Prostate gland (tissue), 2 donors: ENCODE results near the gene ZNF19. TPM values are rescaled to one million over a fixed set of nuclear protein-coding genes. Genes with fewer than 3 reads are reported as not detected.

Experiments
- DNase-seq: peaks from one replicate; pipeline ENCODE4 v3.0.0-alpha.2; 2019; ENCODE audit warnings: low spot score
- H3K27ac ChIP-seq, 2 donors: fragments of 200-600 bp; sonication (generic); 2 replicates each; pipeline ENCODE4 v1.5.1; 2017 to 2019
- H3K27me3 ChIP-seq: fragments of 200-600 bp; sonication (generic); replicated peaks from 2 replicates; pipeline ENCODE4 v1.5.1; 2019; ENCODE audit not compliant: insufficient read depth
- H3K36me3 ChIP-seq, 2 donors: fragments of 200-600 bp; sonication (generic); 1 replicate in 1 of 2; 2 replicates in 1 of 2; pipeline versions ENCODE4 v1.5.1 to v1.8.1; 2017 to 2019
- H3K4me1 ChIP-seq: fragments of 200-600 bp; sonication (generic); replicated peaks from 2 replicates; pipeline ENCODE4 v1.5.1; 2019
- H3K4me3 ChIP-seq, 2 donors: fragments of 200-600 bp; sonication (generic); 2 replicates each; pipeline ENCODE4 v1.5.1; 2017 to 2019
- H3K9me3 ChIP-seq: fragments of 200-600 bp; sonication (generic); 2 replicates; pipeline ENCODE4 v1.5.1; 2017
- POLR2A ChIP-seq: fragments of 450-650 bp; IDR thresholded peaks from one replicate; pipeline ENCODE4 v1.6.1; 2016; ENCODE audit warnings: antibody characterized with exemption, mild to moderate bottlenecking
- POLR2AphosphoS5 ChIP-seq: sonication (generic); formaldehyde crosslinking; IDR thresholded peaks from one replicate; pipeline ENCODE4 v1.6.1; 2017; ENCODE audit warnings: antibody characterized with exemption
- WGBS: methylation state at CpG from one replicate; pipeline ENCODE4 v1.1.5; 2018; 5-methylcytosine and 5-hydroxymethylcytosine counted together
- intact Hi-C: fragments of 100-400 bp; cut with DNase I; formaldehyde crosslinking; loops from one replicate; pipeline ENCODE4 v1.14.2; 2022
- total RNA-seq, 2 donors: library from RNA; depleted of rRNA; stranded (reverse); fragments of >200 nt; gene quantifications; one replicate each; pipeline ENCODE4 v1.1.0, GENCODE V29; 2016
- TF ChIP-seq, protein P1 (sequence below), 4 experiments: fragments of 200-600 bp in 2 of 4; fragments of 450-650 bp in 2 of 4; sonication (generic) in 2 of 4; IDR thresholded peaks; 1 replicate in 3 of 4; 2 replicates in 1 of 4; pipeline ENCODE4 v1.5.1; 2016 to 2019; ENCODE audit warnings: antibody characterized with exemption in 4 of 4, mild to moderate bottlenecking in 2 of 4, moderate library complexity in 2 of 4

The ZNF19 gene
- total RNA-seq, 2 donors from 2014 or later: 5.3 to 11.5 TPM

DNA sequence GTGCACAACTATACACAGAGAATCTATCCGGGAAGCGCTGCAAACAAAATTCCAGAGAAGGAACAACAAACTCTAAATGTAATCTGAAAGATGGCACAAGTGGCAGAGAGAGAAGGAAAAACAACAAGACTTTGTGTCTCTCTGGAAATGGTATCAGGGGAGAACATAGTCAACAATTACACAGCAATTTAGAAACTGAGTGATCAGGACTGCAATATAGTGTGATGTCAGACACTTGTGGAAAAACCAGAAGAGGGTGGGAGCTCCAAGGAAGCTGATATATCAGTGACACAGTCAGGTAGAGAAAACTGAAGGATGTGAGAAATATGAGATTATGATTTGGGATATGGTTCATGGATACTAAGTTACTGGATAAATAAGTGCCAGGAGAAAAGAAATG is 8.2 kb downstream of the ZNF19 start:
- no peak overlapping the region for H3K4me3 ChIP-seq
- H3K27ac ChIP-seq: no peak overlapping the region
- WGBS: 98% methylated on average over 2 of the region's 2 CpGs
- TF ChIP-seq POLR2A (no peak), POLR2AphosphoS5 (no peak)
- TF ChIP-seq, protein P1, sequence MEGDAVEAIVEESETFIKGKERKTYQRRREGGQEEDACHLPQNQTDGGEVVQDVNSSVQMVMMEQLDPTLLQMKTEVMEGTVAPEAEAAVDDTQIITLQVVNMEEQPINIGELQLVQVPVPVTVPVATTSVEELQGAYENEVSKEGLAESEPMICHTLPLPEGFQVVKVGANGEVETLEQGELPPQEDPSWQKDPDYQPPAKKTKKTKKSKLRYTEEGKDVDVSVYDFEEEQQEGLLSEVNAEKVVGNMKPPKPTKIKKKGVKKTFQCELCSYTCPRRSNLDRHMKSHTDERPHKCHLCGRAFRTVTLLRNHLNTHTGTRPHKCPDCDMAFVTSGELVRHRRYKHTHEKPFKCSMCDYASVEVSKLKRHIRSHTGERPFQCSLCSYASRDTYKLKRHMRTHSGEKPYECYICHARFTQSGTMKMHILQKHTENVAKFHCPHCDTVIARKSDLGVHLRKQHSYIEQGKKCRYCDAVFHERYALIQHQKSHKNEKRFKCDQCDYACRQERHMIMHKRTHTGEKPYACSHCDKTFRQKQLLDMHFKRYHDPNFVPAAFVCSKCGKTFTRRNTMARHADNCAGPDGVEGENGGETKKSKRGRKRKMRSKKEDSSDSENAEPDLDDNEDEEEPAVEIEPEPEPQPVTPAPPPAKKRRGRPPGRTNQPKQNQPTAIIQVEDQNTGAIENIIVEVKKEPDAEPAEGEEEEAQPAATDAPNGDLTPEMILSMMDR (IDR thresholded peaks at IDR 0.05): no peak
- no peaks in the 10 kb centered on the region for H3K4me1 ChIP-seq
- H3K36me3 ChIP-seq: no peaks in the 10 kb centered on the region
- H3K9me3 ChIP-seq: no peaks in the 10 kb centered on the region
- no peak for DNase-seq
- intact Hi-C loops: no loop called here
- no peaks in the 10 kb centered on the region for H3K27me3 ChIP-seq

DNA sequence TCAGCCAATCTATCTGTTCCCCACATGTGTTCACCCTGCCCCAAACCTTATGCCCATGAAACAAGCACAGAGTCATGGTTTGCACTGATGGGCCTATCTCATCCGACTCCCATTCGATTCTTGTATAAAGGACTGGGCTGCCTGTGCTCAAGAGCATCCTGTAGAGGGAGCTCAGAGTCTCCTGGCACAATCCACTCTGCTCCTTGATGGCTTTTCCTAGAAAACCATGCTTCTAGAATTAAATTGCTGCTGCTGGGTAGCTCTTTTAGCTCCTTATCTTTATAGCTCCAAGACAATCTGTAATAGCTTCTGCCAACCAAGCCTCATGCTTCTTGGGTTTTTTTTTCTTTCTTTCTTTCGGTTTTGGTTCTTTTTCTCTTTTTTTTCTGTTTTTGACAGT is 9.7 kb downstream of the ZNF19 start:
- Histone ChIP-seq H3K27me3 (no peaks in the 10 kb centered on the region), H3K36me3 (no peaks in the 10 kb centered on the region), H3K4me1 (no peaks in the 10 kb centered on the region), H3K9me3 (no peaks in the 10 kb centered on the region), H3K27ac (no peak overlapping the region), H3K4me3 (no peak overlapping the region)
- TF ChIP-seq POLR2A (no peak), POLR2AphosphoS5 (no peak)
- TF ChIP-seq, protein P1 (IDR thresholded peaks at IDR 0.05): no peak
- intact Hi-C loops: no loop called here
- 70% methylated on average over 3 of the region's 3 CpGs for WGBS
- DNase-seq: no peak

DNA sequence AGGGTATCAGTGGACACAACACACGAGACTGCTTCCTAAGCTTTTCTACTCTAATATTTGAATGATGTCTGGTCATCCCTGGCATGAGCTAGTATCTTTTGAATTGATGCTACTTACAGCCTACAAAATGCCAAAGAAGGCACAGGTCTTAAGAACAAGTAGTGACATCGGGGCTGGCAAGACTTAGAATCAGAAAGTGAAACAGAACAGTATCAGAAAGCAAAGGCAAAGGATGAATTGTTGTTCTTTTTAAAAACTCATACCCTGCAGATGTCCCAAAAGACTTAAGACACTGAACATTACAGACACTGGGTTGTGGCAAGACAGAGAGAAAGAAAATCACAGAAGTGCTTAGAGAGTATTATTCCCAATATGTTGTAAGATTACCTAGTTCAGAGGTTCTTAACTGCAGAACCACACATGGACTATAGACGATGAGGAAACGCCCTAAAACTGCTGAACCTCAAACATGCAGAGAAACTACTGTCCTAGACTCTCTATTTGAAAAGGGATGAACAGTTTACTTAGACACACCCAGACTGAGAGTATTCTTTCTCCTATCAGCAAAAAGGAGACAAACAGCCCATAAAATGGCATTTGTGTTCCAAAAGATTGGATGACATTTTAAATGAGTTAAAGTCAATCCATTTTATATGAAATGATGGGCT is 12.5 kb downstream of the ZNF19 start:
- no peaks in the 10 kb centered on the region for H3K36me3 ChIP-seq
- H3K9me3 ChIP-seq: no peaks in the 10 kb centered on the region
- no peak overlapping the region for H3K27ac ChIP-seq
- DNase-seq: no peak
- TF ChIP-seq POLR2A: no peak
- TF ChIP-seq POLR2AphosphoS5: no peak
- TF ChIP-seq, protein P1 (IDR thresholded peaks at IDR 0.05): no peak
- 92% methylated on average over 4 of the region's 4 CpGs for WGBS
- H3K27me3 ChIP-seq: no peaks in the 10 kb centered on the region
- no peaks in the 10 kb centered on the region for H3K4me1 ChIP-seq
- intact Hi-C loops: no loop called here
- H3K4me3 ChIP-seq: no peak overlapping the region

DNA sequence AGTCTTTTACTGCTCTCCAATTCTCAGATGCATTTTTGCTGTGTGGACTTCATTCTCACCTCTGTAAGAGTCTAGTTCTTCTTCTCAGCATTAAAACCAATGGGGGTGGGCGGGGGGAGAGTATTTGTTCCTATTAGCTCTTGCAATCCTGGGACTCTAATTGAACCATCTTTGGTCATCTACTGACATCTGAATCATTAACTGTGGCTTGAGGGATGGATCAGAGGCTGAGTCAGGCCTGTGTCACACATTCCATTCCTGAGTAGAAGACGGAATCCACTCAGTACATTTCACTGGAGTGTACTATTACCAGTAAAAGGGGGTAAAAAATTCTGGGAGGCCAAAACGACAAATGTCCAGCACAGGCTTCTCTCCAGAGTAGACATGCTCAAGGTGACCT is 14.3 kb downstream of the ZNF19 start:
- Histone ChIP-seq H3K27me3 (no peaks in the 10 kb centered on the region), H3K9me3 (no peaks in the 10 kb centered on the region), H3K36me3 (no peaks in the 10 kb centered on the region), H3K27ac (no peak overlapping the region), H3K4me3 (no peak overlapping the region), H3K4me1 (no peaks in the 10 kb centered on the region)
- WGBS: 88% methylated on average over 3 of the region's 3 CpGs
- TF ChIP-seq POLR2A: no peak
- TF ChIP-seq POLR2AphosphoS5: no peak
- TF ChIP-seq, protein P1 (IDR thresholded peaks at IDR 0.05): no peak
- no peak for DNase-seq
- intact Hi-C loops: no loop called here

DNA sequence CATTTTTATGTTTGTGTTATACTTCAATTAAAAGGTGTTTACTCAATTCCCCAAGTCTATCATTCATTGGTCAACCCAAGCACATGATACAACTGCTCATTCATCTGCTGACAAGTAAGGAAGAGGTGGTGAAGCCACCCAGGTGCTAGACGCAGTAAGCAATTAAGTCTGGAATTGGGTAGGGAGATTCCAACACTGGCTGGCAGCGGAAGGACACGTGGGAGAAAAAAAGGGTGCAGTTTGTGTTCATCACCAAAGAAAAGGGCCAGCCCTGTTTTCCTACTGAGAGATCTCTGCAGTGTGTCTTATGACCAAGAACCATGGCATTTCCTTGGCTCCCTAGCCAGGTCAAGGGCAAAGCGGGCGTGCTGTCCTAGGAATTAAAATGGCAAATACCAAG is 15.2 kb downstream of the ZNF19 start:
- intact Hi-C loops: no loop called here
- H3K4me3 ChIP-seq: no peak overlapping the region
- no peaks in the 10 kb centered on the region for H3K4me1 ChIP-seq
- H3K27ac ChIP-seq: no peak overlapping the region
- DNase-seq: no peak
- H3K27me3 ChIP-seq: no peaks in the 10 kb centered on the region
- TF ChIP-seq POLR2A (no peak), POLR2AphosphoS5 (no peak)
- TF ChIP-seq, protein P1 (IDR thresholded peaks at IDR 0.05): no peak
- H3K9me3 ChIP-seq: no peaks in the 10 kb centered on the region
- H3K36me3 ChIP-seq: no peaks in the 10 kb centered on the region
- 96% methylated on average over 5 of the region's 5 CpGs for WGBS
